Liver (tissue), 3 donors: Measurements from ENCODE around the gene EVC2.

ENCODE experiments used
- ATF3 ChIP-seq: IDR thresholded peaks from 2 replicates; pipeline ENCODE4 v1.6.1; 2016; ENCODE audit warnings: antibody characterized with exemption
- CTCF ChIP-seq: fragments of 150-350 bp; IDR thresholded peaks from 2 replicates; pipeline ENCODE4 v1.5.1; 2017; ENCODE audit warnings: improper control_type of control experiment, low read depth, low read length; ENCODE audit not compliant: missing input control
- RXRA ChIP-seq, 2 donors: IDR thresholded peaks; 2 replicates each; pipeline ENCODE4 v1.6.1; 2017 to 2018; ENCODE audit warnings: antibody characterized with exemption in 2 of 2, mild to moderate bottlenecking in 1 of 2
- SP1 ChIP-seq: IDR thresholded peaks from 2 replicates; pipeline ENCODE4 v1.6.1; 2018; ENCODE audit warnings: antibody characterized with exemption, mild to moderate bottlenecking
- TAF1 ChIP-seq: conservative IDR thresholded peaks from 2 replicates; pipeline ENCODE4 v1.6.1; 2016; ENCODE audit warnings: antibody characterized with exemption, mild to moderate bottlenecking
- YY1 ChIP-seq: IDR thresholded peaks from 2 replicates; pipeline ENCODE4 v1.6.1; 2016; ENCODE audit warnings: antibody characterized with exemption, mild to moderate bottlenecking
- TF ChIP-seq, protein P1 (sequence below): IDR thresholded peaks from 2 replicates; pipeline ENCODE4 v1.6.1; 2016; ENCODE audit warnings: antibody characterized with exemption, mild to moderate bottlenecking
- TF ChIP-seq, protein P2 (sequence below): IDR thresholded peaks from 2 replicates; pipeline ENCODE4 v1.6.1; 2016; ENCODE audit warnings: antibody characterized with exemption
- donor health status: healthy.
- donor health status: healthy.

DNA sequence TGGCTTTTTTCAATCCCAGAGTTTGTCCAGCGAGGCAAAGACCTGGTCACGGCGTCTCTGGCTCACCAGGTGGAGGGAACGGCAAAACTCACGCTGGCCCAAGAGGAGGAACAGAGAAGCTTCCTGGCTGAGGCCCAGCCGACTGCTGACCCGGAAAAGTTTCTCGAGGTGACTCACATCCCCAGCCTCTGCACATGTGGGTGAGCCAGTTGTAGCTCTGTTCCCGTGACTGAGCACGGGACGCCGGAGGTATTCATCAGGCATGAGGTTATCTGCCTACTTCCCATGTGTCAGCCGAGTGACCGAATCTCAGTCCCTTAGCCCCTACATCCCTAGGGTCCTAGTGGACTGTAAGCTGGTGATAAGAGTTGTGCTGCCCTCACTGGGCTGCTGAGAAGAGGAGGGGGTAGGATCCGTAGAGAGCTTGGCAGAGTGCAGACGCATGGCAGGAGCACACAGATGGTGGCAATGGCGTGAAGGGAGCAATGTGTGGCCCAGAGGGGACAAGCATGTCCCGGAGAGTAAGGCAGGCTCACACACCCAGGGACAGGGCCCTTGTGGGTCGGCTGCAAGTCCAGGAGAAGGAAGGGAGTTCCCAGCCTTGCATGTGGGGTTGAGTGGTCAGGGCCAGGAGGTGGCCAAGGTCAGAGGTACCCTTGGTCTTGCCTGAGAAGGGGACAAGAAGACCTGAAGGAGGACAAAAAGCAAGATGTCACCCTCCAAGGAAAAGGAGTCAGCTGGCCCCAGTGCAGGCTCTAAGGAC is 45.6 kb upstream of the EVC2 start:
- no peak for TF ChIP-seq CTCF
- no peak for TF ChIP-seq TAF1
- TF ChIP-seq, protein P1, sequence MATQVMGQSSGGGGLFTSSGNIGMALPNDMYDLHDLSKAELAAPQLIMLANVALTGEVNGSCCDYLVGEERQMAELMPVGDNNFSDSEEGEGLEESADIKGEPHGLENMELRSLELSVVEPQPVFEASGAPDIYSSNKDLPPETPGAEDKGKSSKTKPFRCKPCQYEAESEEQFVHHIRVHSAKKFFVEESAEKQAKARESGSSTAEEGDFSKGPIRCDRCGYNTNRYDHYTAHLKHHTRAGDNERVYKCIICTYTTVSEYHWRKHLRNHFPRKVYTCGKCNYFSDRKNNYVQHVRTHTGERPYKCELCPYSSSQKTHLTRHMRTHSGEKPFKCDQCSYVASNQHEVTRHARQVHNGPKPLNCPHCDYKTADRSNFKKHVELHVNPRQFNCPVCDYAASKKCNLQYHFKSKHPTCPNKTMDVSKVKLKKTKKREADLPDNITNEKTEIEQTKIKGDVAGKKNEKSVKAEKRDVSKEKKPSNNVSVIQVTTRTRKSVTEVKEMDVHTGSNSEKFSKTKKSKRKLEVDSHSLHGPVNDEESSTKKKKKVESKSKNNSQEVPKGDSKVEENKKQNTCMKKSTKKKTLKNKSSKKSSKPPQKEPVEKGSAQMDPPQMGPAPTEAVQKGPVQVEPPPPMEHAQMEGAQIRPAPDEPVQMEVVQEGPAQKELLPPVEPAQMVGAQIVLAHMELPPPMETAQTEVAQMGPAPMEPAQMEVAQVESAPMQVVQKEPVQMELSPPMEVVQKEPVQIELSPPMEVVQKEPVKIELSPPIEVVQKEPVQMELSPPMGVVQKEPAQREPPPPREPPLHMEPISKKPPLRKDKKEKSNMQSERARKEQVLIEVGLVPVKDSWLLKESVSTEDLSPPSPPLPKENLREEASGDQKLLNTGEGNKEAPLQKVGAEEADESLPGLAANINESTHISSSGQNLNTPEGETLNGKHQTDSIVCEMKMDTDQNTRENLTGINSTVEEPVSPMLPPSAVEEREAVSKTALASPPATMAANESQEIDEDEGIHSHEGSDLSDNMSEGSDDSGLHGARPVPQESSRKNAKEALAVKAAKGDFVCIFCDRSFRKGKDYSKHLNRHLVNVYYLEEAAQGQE, result no peak
- TF ChIP-seq, protein P2, sequence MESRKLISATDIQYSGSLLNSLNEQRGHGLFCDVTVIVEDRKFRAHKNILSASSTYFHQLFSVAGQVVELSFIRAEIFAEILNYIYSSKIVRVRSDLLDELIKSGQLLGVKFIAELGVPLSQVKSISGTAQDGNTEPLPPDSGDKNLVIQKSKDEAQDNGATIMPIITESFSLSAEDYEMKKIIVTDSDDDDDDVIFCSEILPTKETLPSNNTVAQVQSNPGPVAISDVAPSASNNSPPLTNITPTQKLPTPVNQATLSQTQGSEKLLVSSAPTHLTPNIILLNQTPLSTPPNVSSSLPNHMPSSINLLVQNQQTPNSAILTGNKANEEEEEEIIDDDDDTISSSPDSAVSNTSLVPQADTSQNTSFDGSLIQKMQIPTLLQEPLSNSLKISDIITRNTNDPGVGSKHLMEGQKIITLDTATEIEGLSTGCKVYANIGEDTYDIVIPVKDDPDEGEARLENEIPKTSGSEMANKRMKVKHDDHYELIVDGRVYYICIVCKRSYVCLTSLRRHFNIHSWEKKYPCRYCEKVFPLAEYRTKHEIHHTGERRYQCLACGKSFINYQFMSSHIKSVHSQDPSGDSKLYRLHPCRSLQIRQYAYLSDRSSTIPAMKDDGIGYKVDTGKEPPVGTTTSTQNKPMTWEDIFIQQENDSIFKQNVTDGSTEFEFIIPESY, result no peak
- TF ChIP-seq SP1, result no peak
- no peak for TF ChIP-seq YY1
- TF ChIP-seq ATF3, result no peak
- no peak for TF ChIP-seq RXRA (IDR thresholded peaks at IDR 0.05)
